ENCODE results near the gene CDYL.

Gene CDYL, protein sequence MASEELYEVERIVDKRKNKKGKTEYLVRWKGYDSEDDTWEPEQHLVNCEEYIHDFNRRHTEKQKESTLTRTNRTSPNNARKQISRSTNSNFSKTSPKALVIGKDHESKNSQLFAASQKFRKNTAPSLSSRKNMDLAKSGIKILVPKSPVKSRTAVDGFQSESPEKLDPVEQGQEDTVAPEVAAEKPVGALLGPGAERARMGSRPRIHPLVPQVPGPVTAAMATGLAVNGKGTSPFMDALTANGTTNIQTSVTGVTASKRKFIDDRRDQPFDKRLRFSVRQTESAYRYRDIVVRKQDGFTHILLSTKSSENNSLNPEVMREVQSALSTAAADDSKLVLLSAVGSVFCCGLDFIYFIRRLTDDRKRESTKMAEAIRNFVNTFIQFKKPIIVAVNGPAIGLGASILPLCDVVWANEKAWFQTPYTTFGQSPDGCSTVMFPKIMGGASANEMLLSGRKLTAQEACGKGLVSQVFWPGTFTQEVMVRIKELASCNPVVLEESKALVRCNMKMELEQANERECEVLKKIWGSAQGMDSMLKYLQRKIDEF

GRCh38 chr6:4776131-4776492, at the start of gene CDYL:
TSS of gene CDYL (plus strand) at chr6:4776404. CDS start at chr6:4776784, 380 bp downstream.
- DNase-seq, result peak; percentile 42

- DNase-seq, result no peak
These were observed 49.6 kb upstream of the CDYL start for GRCh38 chr6:4726645-4727044.

DNA sequence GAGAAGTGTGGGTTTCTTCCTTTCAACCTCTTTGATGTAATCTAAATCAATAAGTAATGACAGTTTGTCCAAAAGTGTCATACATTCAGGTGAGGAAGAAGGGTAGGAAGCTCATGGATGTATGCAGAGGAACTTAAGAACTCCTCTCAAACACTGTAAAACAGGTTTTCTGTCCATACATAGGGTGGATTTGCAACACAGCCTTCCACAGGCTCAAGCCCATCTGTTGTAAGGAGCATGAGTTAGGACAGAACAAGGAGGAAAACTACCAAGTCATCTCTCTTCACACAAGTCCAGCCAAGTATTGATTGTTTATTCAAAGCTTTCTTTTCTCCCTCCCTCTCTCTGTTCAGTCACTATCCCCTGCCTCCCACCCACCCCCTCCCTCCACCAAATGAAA, 49.0 kb upstream of the CDYL start:
- no peak for DNase-seq

DNA sequence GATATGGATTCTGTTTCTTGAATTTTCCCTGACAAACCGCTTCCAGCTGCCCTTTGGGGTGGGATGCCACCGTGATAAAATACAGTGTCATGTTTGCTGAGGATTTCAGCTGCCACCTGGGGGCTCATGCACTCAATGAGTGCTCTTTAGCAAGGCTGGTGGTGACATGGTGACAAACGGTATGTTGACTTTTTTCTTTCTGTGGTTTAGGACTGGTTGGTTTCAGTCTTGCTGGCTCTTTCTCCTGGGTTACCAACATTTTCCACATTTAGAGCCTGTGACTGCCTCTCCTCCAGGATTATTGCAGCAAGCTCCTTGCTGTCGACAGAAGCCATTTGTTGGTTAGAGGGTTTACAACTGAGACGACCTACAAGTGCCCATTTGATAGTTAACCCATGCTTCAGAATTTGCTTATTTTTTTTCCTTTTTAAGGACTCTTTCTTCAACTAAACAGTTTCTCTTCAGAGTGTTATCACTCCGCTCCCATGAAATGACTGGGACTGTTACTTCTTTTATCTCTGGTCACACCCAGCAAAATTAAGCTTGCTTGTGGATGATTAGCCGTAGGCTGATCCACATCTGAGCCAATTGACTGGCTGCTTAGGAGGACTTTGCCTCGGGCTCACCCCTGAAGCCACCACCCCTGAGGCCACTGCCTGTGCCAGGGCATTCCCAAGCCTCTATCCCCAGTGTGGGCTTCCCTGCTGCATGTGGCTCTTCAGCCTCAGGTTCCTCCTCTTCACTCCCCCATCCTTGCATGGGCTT, 48.4 kb upstream of the CDYL start:
- peak; percentile 11 for DNase-seq

DNA sequence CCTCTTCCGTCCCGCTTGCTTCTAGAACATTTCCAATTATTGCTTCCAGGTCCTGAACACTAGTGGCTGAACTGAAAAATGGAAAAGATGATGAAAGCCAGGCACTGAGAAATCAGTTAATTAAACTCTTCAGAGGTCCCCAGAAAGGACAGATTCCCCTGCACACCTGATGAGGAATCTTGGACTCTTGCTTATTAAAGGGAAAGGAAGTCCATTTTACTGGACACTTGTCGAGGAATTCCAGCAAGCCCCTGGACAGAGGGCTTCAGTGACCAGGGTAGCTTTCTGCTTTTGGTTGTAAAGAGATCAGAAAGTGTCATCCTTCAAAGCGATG, 47.8 kb upstream of the CDYL start:
- no peak for DNase-seq

GRCh38 chr6:4728926-4729325, 47.3 kb upstream of the CDYL start:
- no peak for DNase-seq

GRCh38 chr6:4731996-4732395, 44.2 kb upstream of the CDYL start:
- DNase-seq, result no peak

DNA sequence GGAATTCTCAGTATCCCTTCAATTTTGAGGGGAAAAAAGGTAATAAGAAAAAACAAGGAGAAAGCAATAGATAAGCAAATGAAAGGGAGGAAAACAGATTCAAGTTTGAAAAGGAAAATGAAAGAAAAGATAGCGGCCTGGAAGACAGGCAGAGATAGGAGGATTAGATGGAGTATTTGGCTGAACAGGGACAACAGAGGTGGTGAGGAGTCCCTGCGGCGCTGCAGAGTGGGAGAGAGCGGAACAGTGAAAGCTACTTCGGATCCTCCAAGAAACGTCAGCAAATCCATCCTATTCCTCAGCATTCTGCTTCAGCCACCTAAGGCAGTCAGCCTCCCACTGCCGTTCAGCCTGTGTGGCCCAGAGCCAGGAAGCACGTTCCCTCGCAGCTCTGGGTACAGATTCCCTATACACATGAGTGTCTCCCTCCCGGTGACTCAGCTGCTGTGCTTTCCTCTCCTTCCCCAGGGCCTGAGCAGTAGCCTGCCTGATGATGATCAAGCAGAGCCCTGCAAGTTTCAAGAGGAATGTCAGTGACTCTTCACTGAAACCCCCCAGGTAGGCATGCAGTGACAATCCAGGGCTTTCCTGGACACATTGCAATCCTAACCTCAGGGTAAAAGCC, 43.4 kb upstream of the CDYL start:
- DNase-seq, result peak; percentile 41

GRCh38 chr6:4736371-4736873, 39.8 kb upstream of the CDYL start:
- no peak for DNase-seq

- DNase-seq, result no peak
These were observed 36.2 kb upstream of the CDYL start for GRCh38 chr6:4740032-4740431.

GRCh38 chr6:4743062-4743461, 33.1 kb upstream of the CDYL start:
- no peak for DNase-seq

DNA sequence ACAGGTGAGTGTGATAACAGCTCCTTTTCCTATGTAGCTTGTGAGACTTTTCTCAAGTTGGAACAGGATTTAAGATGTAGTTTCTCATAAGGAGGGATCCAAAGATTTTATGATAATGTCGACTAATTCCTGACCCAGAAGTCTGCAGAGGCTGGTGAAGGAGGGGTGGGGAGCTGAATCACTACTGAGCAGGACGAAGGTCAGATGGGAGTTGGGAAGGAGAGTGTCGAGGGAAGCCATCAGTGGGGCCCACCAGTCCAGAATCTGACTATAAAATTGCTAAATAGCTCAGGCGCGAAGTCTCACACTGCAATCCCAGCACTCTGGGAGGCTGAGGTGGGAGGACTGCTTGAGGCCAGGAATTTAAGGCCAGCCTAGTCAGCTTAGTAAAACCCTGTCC, 32.3 kb upstream of the CDYL start:
- no peak for DNase-seq

DNA sequence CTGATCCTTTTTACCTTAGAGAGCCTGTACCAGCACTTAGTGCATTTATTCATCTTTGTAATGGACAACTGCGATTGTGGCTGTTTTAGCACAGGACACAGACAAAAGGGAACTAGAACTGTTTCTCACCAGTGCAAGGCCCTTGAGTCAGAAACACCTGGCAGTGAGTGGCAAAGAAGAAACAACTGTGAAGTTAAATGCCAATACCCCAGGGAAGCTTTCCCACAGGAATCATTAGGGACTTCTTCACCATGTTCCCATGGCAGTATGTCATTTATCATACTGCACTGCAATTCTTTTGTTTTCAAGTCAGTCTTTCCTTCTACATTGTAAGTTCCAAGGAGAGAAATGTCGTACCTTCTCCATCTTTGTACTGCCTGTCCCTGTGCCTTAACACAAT, 28.6 kb upstream of the CDYL start:
- no peak for DNase-seq

GRCh38 chr6:4751823-4752464, 24.3 kb upstream of the CDYL start:
- DNase-seq, result no peak

GRCh38 chr6:4756247-4756646, 20.0 kb upstream of the CDYL start:
- DNase-seq, result no peak

DNA sequence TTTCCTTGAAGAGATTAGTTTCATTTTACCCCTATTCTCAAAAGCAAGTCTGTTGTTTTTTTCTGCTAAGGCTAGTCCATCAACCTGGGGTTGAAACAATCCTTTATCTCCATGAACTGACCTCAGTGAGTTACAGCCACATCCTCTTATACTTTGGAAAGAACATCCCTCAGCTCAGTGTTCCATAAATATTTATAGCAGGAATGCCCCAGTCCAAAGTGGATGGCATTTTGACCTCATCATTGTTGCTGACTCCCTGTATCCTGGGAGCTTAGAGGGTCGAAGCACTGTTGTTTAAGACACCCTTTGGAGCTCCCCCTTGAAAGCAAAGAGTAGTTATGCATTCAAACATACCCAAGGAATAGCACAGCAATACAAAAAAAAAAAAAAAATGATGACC, 16.2 kb upstream of the CDYL start:
- no peak for DNase-seq

DNA sequence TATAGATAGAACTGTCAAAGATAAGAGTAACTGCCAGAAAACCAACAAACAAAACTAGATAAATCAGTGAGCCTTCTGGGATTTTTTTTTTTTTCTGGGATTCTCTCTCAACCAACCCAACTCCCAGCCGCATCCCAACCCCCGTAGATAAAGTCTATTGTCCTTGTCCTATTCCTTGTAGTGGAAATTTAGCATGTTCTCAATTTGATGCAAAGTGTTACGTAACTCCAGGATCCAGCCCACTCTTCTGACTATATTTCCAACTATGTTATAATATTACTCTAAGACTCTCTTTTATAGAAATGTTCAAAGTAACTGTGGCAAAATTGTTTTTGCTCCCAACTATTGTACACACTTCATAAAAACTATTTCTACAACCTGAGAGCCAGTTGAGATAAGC, 15.4 kb upstream of the CDYL start:
- no peak for DNase-seq

DNA sequence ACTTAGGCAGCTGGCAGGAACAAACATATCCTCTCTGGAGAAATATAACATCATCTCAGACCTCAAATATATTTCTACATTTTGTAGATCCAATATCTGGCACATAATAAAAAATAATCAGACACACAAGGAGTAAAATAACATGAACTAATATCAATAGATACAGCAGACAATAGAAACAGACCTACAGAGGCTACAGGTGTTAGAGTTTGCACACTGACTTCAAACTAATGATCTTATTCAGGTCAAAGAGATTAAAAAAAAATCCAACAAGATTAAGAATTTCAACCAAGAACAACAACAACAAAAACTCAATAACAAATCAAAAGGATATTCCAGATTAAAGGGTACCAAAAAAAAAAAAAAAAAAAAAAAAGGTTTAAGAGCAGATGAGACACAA, 13.9 kb upstream of the CDYL start:
- no peak for DNase-seq

DNA sequence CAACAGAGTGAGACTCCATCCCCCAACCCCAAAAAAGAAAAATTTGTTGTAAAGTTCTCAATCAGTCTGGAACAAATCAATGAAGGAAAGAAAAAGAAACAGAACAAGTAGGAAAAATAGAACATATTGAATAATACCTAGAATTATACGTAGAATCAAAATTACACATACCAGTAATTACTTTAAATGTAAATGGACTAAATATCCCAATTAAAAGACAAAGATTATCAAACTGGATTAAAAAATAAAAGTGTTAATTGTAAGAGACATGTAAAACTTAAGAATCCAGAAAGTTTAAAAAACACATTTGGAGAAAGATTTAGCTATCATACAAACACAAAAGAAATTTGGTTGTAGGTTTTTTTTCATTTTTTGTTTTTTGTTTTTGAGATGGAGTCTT, 12.3 kb upstream of the CDYL start:
- DNase-seq, result no peak

- DNase-seq, result no peak
These were observed 7.4 kb upstream of the CDYL start for GRCh38 chr6:4768815-4769214.

- no peak for DNase-seq
These were observed 3.5 kb upstream of the CDYL start for GRCh38 chr6:4772750-4773149.

- no peak for DNase-seq
These were observed 3.0 kb upstream of the CDYL start for GRCh38 chr6:4773181-4773580.

DNA sequence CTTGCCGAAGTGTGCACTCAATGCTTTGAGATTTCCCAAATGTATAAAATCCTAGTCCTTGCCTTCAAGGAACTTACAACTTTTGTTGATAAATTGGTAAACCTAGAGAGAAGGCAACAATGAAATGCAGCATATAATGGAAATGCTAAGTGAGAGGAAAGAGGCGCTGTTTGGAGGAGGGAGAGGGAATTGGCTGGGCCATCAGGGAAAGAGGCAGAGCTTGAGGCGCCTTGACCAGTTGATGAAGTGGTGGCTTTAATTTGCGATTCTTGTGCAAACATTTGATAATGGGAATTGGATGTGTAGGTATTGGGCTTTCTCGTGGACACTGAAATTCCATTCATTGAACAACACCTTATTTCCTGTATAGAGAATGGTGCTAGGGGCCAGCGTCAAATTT, 1.9 kb upstream of the CDYL start:
- no peak for DNase-seq
